PC-9 (cell line): ENCODE results near the gene HOATZ.

Source experiments
- EZH2 ChIP-seq: fragments of 200-600 bp; sonication (generic); IDR thresholded peaks from 2 replicates; pipeline ENCODE4 v1.8.0; 2017; ENCODE audit warnings: antibody characterized with exemption, low read depth
- TF ChIP-seq, protein P1 (sequence below): fragments of 200-600 bp; sonication (generic); conservative IDR thresholded peaks from 2 replicates; pipeline ENCODE4 v1.6.1; 2017; ENCODE audit warnings: mixed run types, antibody characterized with exemption, mild to moderate bottlenecking, moderate library complexity

DNA sequence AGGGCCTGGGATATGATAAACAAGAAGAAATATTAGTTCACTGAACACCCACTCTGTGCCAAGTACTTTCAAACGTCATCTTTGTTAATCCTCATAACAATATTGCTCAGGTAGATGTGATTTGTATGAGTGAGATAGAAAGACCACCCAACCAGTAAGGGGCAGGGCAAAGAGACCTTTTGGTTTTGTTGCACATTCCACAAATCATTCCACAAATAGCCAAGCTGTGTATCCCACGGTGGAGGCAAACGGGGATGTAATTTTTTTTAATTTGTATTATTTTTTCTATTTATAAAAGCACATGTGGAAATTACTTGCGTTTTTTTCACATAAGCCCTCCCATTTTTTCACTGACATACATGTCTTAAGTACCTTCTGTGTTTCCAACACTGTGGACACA is 54.9 kb downstream of the HOATZ start:
- TF ChIP-seq, protein P1, sequence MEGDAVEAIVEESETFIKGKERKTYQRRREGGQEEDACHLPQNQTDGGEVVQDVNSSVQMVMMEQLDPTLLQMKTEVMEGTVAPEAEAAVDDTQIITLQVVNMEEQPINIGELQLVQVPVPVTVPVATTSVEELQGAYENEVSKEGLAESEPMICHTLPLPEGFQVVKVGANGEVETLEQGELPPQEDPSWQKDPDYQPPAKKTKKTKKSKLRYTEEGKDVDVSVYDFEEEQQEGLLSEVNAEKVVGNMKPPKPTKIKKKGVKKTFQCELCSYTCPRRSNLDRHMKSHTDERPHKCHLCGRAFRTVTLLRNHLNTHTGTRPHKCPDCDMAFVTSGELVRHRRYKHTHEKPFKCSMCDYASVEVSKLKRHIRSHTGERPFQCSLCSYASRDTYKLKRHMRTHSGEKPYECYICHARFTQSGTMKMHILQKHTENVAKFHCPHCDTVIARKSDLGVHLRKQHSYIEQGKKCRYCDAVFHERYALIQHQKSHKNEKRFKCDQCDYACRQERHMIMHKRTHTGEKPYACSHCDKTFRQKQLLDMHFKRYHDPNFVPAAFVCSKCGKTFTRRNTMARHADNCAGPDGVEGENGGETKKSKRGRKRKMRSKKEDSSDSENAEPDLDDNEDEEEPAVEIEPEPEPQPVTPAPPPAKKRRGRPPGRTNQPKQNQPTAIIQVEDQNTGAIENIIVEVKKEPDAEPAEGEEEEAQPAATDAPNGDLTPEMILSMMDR: no peak
- TF ChIP-seq EZH2: no peak
